Skeletal muscle satellite cell (primary cell): ENCODE data around the gene ATP2C1.

ENCODE experiments used
- H3K27me3 ChIP-seq: 2 replicates; pipeline ENCODE4 v1.7.0; 2013; ENCODE audit warnings: low read length; ENCODE audit not compliant: control insufficient read depth, insufficient read depth
- H3K36me3 ChIP-seq: 2 replicates; pipeline ENCODE4 v1.7.0; 2013; ENCODE audit warnings: mild to moderate bottlenecking, control low read depth, low read length; ENCODE audit not compliant: insufficient read depth
- H3K4me1 ChIP-seq: 2 replicates; pipeline ENCODE4 v1.7.0; 2013; ENCODE audit warnings: low read length; ENCODE audit not compliant: control insufficient read depth, insufficient read depth
- H3K4me2 ChIP-seq: 2 replicates; pipeline ENCODE4 v1.7.0; 2013; ENCODE audit warnings: mild to moderate bottlenecking, low read length
- H3K4me3 ChIP-seq: 2 replicates; pipeline ENCODE4 v1.7.0; 2013; ENCODE audit warnings: low read length
- H3K9ac ChIP-seq: 2 replicates; pipeline ENCODE4 v1.7.0; 2013; ENCODE audit warnings: mild to moderate bottlenecking, low read depth, low read length, moderate library complexity
- H3K9me3 ChIP-seq: replicated peaks from 2 replicates; pipeline ENCODE4 v1.7.0; 2013; ENCODE audit warnings: mild to moderate bottlenecking, control low read depth, low read length

The ATP2C1 gene

DNA sequence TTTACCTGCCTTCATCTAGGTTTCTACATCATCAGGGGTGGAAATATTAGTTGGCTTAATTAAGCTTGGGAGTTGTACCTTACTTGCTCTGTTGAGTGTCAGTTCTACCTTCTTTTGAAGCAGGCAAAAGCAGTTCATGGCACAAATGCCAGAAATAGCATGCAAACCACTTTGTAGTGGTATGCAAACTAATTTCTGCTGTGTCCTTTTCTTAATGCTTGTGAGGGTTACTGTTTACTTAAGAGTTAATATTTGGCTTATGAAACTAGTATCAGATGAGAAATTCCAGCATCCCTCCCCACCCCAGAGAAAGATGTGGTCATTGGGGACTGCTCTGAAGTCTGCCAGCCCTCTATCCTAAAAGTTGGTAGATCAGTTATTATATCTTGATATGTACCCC lies 7.1 kb downstream of the ATP2C1 start:
- Histone ChIP-seq H3K4me1 (peaks cover 13% of the 10 kb centered on the region), H3K9me3 (no peaks in the 10 kb centered on the region), H3K27me3 (no peaks in the 10 kb centered on the region), H3K9ac (no peak overlapping the region), H3K36me3 (no peaks in the 10 kb centered on the region), H3K4me3 (no peak overlapping the region), H3K4me2 (no peak overlapping the region)

GRCh38 chr3:130901463-130902204 lies 7.8 kb downstream of the ATP2C1 start:
- H3K4me3 ChIP-seq, result no peak overlapping the region
- peaks cover 18% of the 10 kb centered on the region for H3K4me1 ChIP-seq
- no peaks in the 10 kb centered on the region for H3K9me3 ChIP-seq
- no peaks in the 10 kb centered on the region for H3K36me3 ChIP-seq
- no peak overlapping the region for H3K4me2 ChIP-seq
- H3K9ac ChIP-seq, result no peak overlapping the region
- no peaks in the 10 kb centered on the region for H3K27me3 ChIP-seq

DNA sequence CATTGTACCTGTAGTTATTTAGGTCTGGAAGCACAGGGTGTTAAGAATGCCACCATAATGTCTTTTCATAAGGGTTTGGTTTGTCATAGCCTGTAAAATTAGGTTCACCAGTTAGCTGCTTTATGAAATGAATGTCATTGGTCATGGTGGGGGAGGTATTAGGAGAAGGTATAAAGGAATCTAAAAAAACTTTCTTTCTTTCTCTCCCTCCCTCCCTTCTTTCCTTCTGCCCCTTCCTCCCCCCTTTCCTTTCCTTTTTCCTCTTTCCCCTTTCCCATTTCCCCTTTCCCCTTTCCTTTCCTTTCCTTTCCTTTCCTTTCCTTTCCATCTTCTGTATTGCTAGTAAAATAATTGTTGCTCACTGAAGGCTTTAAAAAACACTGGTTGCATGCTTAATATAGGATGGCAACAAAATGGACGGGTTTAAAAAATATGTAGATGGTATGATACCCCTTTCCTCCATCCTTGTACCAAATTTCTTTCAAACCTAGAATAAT lies 9.6 kb downstream of the ATP2C1 start:
- Histone ChIP-seq H3K9me3 (no peaks in the 10 kb centered on the region), H3K4me1 (peaks cover 21% of the 10 kb centered on the region), H3K27me3 (no peaks in the 10 kb centered on the region)

DNA sequence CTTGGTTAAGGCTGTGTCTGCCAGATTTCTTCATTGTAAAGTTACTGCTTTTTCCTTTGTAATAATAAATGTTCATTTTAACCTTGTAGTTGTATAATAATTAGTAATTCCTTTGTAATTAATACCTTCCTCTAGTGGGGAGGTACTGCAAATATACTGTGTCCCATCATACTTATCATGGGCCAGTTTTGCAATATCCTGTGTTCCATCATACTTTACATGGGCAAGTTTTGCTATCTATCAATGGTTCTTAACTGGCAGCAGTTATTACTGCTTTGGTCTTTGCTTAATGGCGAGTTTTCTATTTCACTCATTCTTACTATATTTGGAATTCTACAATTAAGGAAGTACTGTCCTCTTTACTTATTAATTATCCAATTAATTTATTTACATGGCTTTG lies 10.6 kb downstream of the ATP2C1 start:
- Histone ChIP-seq H3K4me1 (peaks cover 21% of the 10 kb centered on the region), H3K9me3 (no peaks in the 10 kb centered on the region), H3K9ac (no peak overlapping the region), H3K4me2 (no peak overlapping the region), H3K27me3 (no peaks in the 10 kb centered on the region), H3K36me3 (no peaks in the 10 kb centered on the region), H3K4me3 (no peak overlapping the region)

More for the DNA sequence above, 9.6 kb downstream of the ATP2C1 start:
- Histone ChIP-seq H3K4me3 (no peak overlapping the region), H3K9ac (no peak overlapping the region), H3K36me3 (no peaks in the 10 kb centered on the region), H3K4me2 (no peak overlapping the region)

DNA sequence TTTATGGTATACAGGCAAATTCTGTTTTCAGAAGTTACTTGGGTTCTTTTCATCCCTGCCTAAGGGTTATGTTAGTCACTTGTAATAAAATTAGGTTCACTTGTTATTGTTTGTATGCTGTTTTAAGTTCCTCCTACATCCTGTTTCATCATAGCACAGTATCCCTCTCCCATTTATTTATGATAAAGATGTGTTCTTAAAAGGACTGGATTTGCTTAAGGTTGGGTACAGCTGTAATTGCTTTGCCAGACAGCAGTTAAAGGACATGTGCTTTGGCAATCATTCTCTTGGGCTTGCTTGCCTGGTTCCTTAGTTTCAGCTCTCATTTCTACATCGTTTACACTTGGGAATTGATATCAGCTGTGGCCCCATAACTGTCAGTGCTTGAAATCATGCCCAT lies 11.7 kb downstream of the ATP2C1 start:
- Histone ChIP-seq H3K36me3 (no peaks in the 10 kb centered on the region), H3K4me2 (peak overlapping the region; percentile 53), H3K4me3 (no peak overlapping the region), H3K27me3 (no peaks in the 10 kb centered on the region), H3K9me3 (no peaks in the 10 kb centered on the region), H3K4me1 (peaks cover 21% of the 10 kb centered on the region), H3K9ac (no peak overlapping the region)

DNA sequence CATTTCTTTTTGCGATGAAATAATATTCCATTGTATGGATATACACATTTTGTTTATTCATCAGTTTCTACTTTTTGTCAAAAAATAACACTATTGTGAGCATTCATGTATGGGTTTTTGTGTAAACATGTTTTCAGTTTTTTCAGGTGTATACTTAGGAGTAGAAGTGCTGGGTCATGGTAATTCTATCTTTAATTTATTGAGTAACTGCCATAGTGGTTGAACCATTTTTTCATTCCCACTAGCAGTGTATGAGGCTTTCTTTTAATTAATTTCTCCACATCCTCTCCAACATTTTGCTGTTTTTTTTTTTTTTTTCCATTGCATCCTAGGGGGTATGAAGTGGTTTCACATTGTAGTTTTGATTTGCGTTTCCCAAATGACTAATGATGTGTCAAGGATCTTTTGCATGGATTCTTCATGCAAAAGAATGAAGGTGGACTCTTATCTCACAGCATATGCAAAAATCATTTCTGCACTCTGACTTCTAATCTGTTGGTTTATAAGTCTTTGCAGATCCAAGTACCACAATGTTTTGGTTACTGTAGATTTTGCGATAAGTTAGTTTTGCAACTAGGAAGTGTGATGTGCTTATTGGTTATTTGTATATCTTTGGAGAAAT lies 12.6 kb downstream of the ATP2C1 start:
- Histone ChIP-seq H3K4me3 (no peak overlapping the region), H3K9ac (no peak overlapping the region), H3K4me2 (no peak overlapping the region), H3K4me1 (peaks cover 21% of the 10 kb centered on the region), H3K9me3 (no peaks in the 10 kb centered on the region), H3K36me3 (no peaks in the 10 kb centered on the region), H3K27me3 (no peaks in the 10 kb centered on the region)

DNA sequence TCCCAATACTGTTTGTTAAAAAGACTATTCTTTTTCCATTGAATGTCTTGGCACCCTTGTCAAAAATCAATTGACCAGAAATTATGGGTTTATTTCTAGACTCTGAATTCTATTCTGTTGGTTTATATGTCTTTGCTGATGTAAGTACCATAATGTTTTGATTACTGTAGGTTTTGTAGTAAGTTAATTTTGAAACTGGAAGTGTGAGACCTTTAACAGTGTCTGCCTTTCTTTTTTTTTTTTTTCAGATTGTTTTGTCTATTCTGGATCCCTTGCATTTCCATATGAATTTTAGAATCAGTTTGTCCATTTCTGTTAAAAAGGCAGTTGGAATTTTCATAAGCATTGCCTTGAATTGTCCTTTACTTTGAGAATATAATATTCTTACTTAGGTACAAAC lies 13.6 kb downstream of the ATP2C1 start:
- Histone ChIP-seq H3K36me3 (no peaks in the 10 kb centered on the region), H3K4me3 (no peak overlapping the region), H3K4me1 (peaks cover 21% of the 10 kb centered on the region), H3K4me2 (no peak overlapping the region), H3K27me3 (no peaks in the 10 kb centered on the region), H3K9me3 (no peaks in the 10 kb centered on the region), H3K9ac (no peak overlapping the region)

DNA sequence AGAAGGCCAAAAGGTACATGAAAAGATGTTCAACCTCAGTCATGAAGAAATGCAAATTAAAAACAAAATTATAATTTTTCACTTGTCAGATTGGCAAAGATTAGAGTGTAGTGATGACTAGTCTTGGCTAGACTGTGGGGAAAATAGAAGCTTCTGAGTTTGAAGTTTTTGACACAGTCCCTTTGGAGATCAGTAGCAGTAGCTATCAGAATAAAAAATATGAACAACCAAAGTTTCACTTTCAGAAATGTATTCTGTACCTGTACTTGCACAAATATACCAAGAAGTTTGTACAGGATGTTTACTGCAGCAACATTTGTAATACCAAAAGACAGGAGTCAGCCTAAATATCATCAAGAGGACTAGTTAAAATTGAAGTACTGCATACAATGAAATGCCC lies 14.1 kb downstream of the ATP2C1 start:
- Histone ChIP-seq H3K4me2 (no peak overlapping the region), H3K9ac (no peak overlapping the region), H3K9me3 (no peaks in the 10 kb centered on the region), H3K4me1 (peaks cover 21% of the 10 kb centered on the region), H3K36me3 (no peaks in the 10 kb centered on the region), H3K4me3 (no peak overlapping the region), H3K27me3 (no peaks in the 10 kb centered on the region)

- H3K9me3 ChIP-seq, result no peaks in the 10 kb centered on the region
- H3K9ac ChIP-seq, result no peak overlapping the region
- H3K4me2 ChIP-seq, result no peak overlapping the region
- H3K4me3 ChIP-seq, result no peak overlapping the region
- no peaks in the 10 kb centered on the region for H3K4me1 ChIP-seq
- H3K27me3 ChIP-seq, result no peaks in the 10 kb centered on the region
- no peaks in the 10 kb centered on the region for H3K36me3 ChIP-seq
Measured at GRCh38 chr3:130915567-130916292, 21.8 kb downstream of the ATP2C1 start.

- Histone ChIP-seq H3K9me3 (no peaks in the 10 kb centered on the region), H3K4me2 (no peak overlapping the region), H3K4me1 (no peaks in the 10 kb centered on the region), H3K4me3 (no peak overlapping the region), H3K9ac (no peak overlapping the region), H3K36me3 (no peaks in the 10 kb centered on the region), H3K27me3 (no peaks in the 10 kb centered on the region)
Measured at GRCh38 chr3:130916507-130917167, 22.8 kb downstream of the ATP2C1 start.

DNA sequence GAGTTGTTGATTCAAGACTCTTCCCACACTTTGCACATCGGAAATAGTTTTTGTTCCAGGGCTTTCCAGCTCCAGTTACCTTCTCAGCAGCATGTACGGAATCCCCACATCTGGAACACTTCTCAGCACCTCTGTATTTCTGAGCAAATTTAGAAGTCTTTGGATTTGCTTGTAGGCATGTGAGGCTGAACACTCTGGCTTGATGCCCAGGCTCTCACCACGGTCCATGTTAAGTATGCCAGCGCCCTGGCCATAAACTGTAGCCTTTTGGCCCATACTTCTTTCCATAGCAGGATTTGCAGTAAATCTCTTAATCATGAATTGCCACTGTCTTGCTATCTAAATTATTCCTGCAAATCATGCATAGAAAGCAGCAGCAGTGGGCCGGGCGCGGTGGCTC lies 24.4 kb downstream of the ATP2C1 start:
- Histone ChIP-seq H3K4me3 (no peak overlapping the region), H3K4me2 (no peak overlapping the region), H3K27me3 (no peaks in the 10 kb centered on the region), H3K9ac (no peak overlapping the region), H3K4me1 (no peaks in the 10 kb centered on the region), H3K36me3 (no peaks in the 10 kb centered on the region), H3K9me3 (no peaks in the 10 kb centered on the region)
